HCT116 (cell line): ENCODE data around the gene HIRA. TPM values are rescaled to one million over a fixed set of nuclear protein-coding genes. Genes with fewer than 3 reads are reported as not detected.

Experiments
- ATAC-seq: fragments of 200-7000 bp; cut with Tn5 transposase; 2 replicates; pipeline ENCODE4 v1.9.1; 2020; ENCODE audit warnings: mild to moderate bottlenecking, moderate library complexity
- BruUV-seq: library from RNA; stranded (reverse); fragments of 400-500 nt; replicated peaks from 2 replicates; lab custom pipeline; 2021; lab: Mats Ljungman, UMichigan
- CTCF ChIA-PET: fragments of 300-600 bp; sonication (Branson Sonifier 250); formaldehyde crosslinking; loops from one replicate; lab custom pipeline; 2021; ENCODE audit warnings: antibody characterized with exemption; lab: Charles Lee
- POLR2A ChIA-PET: fragments of 300-600, 350-600 bp; sonication (Branson Sonifier 250); formaldehyde crosslinking; loops from one replicate; lab custom pipeline; 2021; ENCODE audit warnings: antibody characterized with exemption; lab: Charles Lee
- RAD21 ChIA-PET, 2 experiments: fragments of 300-600 bp; sonication (Branson Sonifier 250); formaldehyde crosslinking; loops; one replicate each; lab custom pipeline; 2023; ENCODE audit warnings: low total read pairs in 2 of 2; ENCODE audit not compliant: uncharacterized antibody in 2 of 2, unreplicated experiment in 2 of 2, low non-redundant PET in 1 of 2; lab: Charles Lee
- DNase-seq: peaks from one replicate; pipeline ENCODE4 v3.0.0-alpha.2; 2010; ENCODE audit warnings: low read depth, low spot score
- H2AFZ ChIP-seq: fragments of 200-600 bp; shearing (Covaris generic), sonication (generic); 2 replicates; pipeline ENCODE4 v1.6.1; 2017; ENCODE audit warnings: low read depth, mixed run types, mixed read lengths, antibody characterized with exemption, low read length; ENCODE audit not compliant: poor library complexity, severe bottlenecking
- H3K27ac ChIP-seq: 2 replicates; pipeline ENCODE4 v1.5.1; 2012; ENCODE audit warnings: low read depth, low read length
- H3K27me3 ChIP-seq: fragments of 200-600 bp; sonication (generic); 2 replicates; pipeline ENCODE4 v1.6.1; 2016; ENCODE audit warnings: mixed run types, low read length, mixed read lengths; ENCODE audit not compliant: insufficient read depth
- H3K36me3 ChIP-seq, 2 experiments: fragments of 200-500 bp in 1 of 2; fragments of 200-600 bp in 1 of 2; sonication (Bioruptor generic) in 1 of 2; sonication (generic) in 1 of 2; 2 replicates each; pipeline versions ENCODE4 v1.5.1 to v1.6.1; 2014 to 2016; ENCODE audit warnings: low read length in 2 of 2, inconsistent platforms in 1 of 2, mixed read lengths in 1 of 2, mixed run types in 1 of 2; ENCODE audit not compliant: insufficient read depth in 2 of 2, control insufficient read depth in 1 of 2
- H3K4me1 ChIP-seq, 2 experiments: fragments of 200-600 bp in 1 of 2; sonication (generic) in 1 of 2; 2 replicates each; pipeline versions ENCODE4 v1.5.1 to v1.6.1; 2012 to 2017; ENCODE audit warnings: low read length in 2 of 2, inconsistent platforms in 1 of 2, mild to moderate bottlenecking in 1 of 2, mixed read lengths in 1 of 2, mixed run types in 1 of 2, moderate library complexity in 1 of 2; ENCODE audit not compliant: insufficient read depth in 2 of 2, control insufficient read depth in 1 of 2
- H3K4me2 ChIP-seq: fragments of 200-600 bp; sonication (generic); 2 replicates; pipeline ENCODE4 v1.6.1; 2017; ENCODE audit warnings: mixed run types, low read length, mixed read lengths
- H3K4me3 ChIP-seq, 2 experiments: fragments of 200-600 bp in 1 of 2; sonication (generic) in 1 of 2; replicated peaks in 1 of 2; 2 replicates each; pipeline ENCODE4 v1.5.1; 2011 to 2016; ENCODE audit warnings: low read length in 2 of 2, control low read depth in 1 of 2, low read depth in 1 of 2, mild to moderate bottlenecking in 1 of 2, mixed read lengths in 1 of 2, mixed run types in 1 of 2
- H3K79me2 ChIP-seq: fragments of 200-600 bp; sonication (generic); 2 replicates; pipeline ENCODE4 v1.6.1; 2017; ENCODE audit warnings: mild to moderate bottlenecking, mixed run types, low read length, moderate library complexity, mixed read lengths; ENCODE audit not compliant: insufficient read depth
- H3K9ac ChIP-seq: fragments of 200-600 bp; sonication (generic); 2 replicates; pipeline ENCODE4 v1.6.1; 2016; ENCODE audit warnings: low read length, mixed read lengths
- H3K9me2 ChIP-seq: fragments of 200-600 bp; sonication (generic), shearing (Covaris generic); 2 replicates; pipeline ENCODE4 v1.6.1; 2017; ENCODE audit warnings: mixed run types, mild to moderate bottlenecking, moderate library complexity; ENCODE audit not compliant: insufficient read depth
- H3K9me3 ChIP-seq, 2 experiments: fragments of 200-500 bp in 1 of 2; fragments of 200-600 bp in 1 of 2; sonication (Bioruptor generic) in 1 of 2; sonication (generic) in 1 of 2; 2 replicates each; pipeline ENCODE4 v1.6.1; 2014 to 2017; ENCODE audit warnings: low read length in 2 of 2, mixed read lengths in 2 of 2, inconsistent platforms in 1 of 2, low read depth in 1 of 2, mild to moderate bottlenecking in 1 of 2, mixed run types in 1 of 2, moderate library complexity in 1 of 2; ENCODE audit not compliant: control insufficient read depth in 1 of 2, insufficient read depth in 1 of 2
- H4K20me1 ChIP-seq: fragments of 200-600 bp; sonication (generic), shearing (Covaris generic); 2 replicates; pipeline ENCODE4 v1.6.1; 2017; ENCODE audit warnings: mixed run types, mild to moderate bottlenecking, moderate library complexity; ENCODE audit not compliant: insufficient read depth
- EGR1 ChIP-seq: IDR thresholded peaks from 2 replicates; pipeline ENCODE4 v1.6.1; 2012; ENCODE audit warnings: low read depth
- ELF1 ChIP-seq: IDR thresholded peaks from 2 replicates; pipeline ENCODE4 v1.6.1; 2012; ENCODE audit warnings: low read depth, borderline replicate concordance
- EZH2 ChIP-seq: fragments of 200-600 bp; sonication (generic); IDR thresholded peaks from 2 replicates; pipeline ENCODE4 v1.6.1; 2017; ENCODE audit warnings: antibody characterized with exemption, mixed run types
- FOSL1 ChIP-seq: IDR thresholded peaks from 2 replicates; pipeline ENCODE4 v1.6.1; 2012; ENCODE audit warnings: low read depth
- JUND ChIP-seq: IDR thresholded peaks from 2 replicates; pipeline ENCODE4 v1.6.1; 2012
- REST ChIP-seq: IDR thresholded peaks from 2 replicates; pipeline ENCODE4 v1.6.1; 2012; ENCODE audit warnings: low read depth
- TCF7L2 ChIP-seq: IDR thresholded peaks from 2 replicates; pipeline ENCODE4 v1.7.0; 2011; ENCODE audit warnings: borderline replicate concordance, inconsistent platforms; ENCODE audit not compliant: insufficient read depth, insufficient read length; ENCODE audit errors: extremely low read depth
- ZBTB33 ChIP-seq: IDR thresholded peaks from 2 replicates; pipeline ENCODE4 v1.6.1; 2011; ENCODE audit warnings: mild to moderate bottlenecking, low read length, moderate library complexity; ENCODE audit not compliant: insufficient replicate concordance; ENCODE audit errors: extremely low read depth
- intact Hi-C: fragments of 100-400 bp; cut with micrococcal nuclease; formaldehyde crosslinking; loops from 2 replicates; pipeline ENCODE4 v1.10.0; 2022
- total RNA-seq: library from RNA; stranded (reverse); gene quantifications from one replicate; pipeline ENCODE4 v1.2.1, GENCODE V29; 2021; ENCODE audit not compliant: unreplicated experiment

HIRA gene
- total RNA-seq, 1 experiment from 2014 or later, result 30.6 TPM

- no peaks in the 10 kb centered on the region for H3K27me3 ChIP-seq
- ChIA-PET POLR2A (no interaction called here), CTCF (no interaction called here), RAD21 (no interaction called here)
- no peak overlapping the region for H3K4me3 ChIP-seq
- TF ChIP-seq EGR1 (no peak), ZBTB33 (no peak), JUND (no peak), TCF7L2 (no peak), REST (no peak), ELF1 (no peak), EZH2 (no peak), FOSL1 (no peak)
- intact Hi-C loops, result no loop called here
- no peaks in the 10 kb centered on the region for H3K9me3 ChIP-seq
- no peaks in the 10 kb centered on the region for H3K79me2 ChIP-seq
- no peak for ATAC-seq
- H3K27ac ChIP-seq, result no peak overlapping the region
- peaks cover 25 to 32% of the 10 kb centered on the region in 2 experiments; a peak in 3 of 4 replicates for H3K36me3 ChIP-seq
- no peaks in the 10 kb centered on the region for H4K20me1 ChIP-seq
- no TSS peak for BruUV-seq
- no peak overlapping the region for H3K4me2 ChIP-seq
- H3K9me2 ChIP-seq, result no peaks in the 10 kb centered on the region
- no peak overlapping the region for H2AFZ ChIP-seq
- DNase-seq, result no peak
- H3K9ac ChIP-seq, result no peak overlapping the region
- no peaks in the 10 kb centered on the region for H3K4me1 ChIP-seq
Observed at GRCh38 chr22:19355413-19356157, 75.9 kb downstream of the HIRA start.
